H1 (cell line): ENCODE measurements around the gene ACTG1.

Experiments used
- BRCA1 ChIP-seq: IDR thresholded peaks from 2 replicates; pipeline ENCODE4 v1.6.1; 2012; ENCODE audit warnings: low read depth, low read length, improper control_type of control experiment
- CEBPB ChIP-seq: IDR thresholded peaks from 2 replicates; pipeline ENCODE4 v1.6.1; 2012; ENCODE audit warnings: low read depth, low read length
- EZH2 ChIP-seq: fragments of 200-600 bp; sonication (generic); IDR thresholded peaks from 2 replicates; pipeline ENCODE4 v1.7.1; 2012; ENCODE audit warnings: low read depth, mild to moderate bottlenecking, moderate library complexity, low read length, inconsistent platforms; ENCODE audit not compliant: severe bottlenecking
- MAFK ChIP-seq: IDR thresholded peaks from 2 replicates; pipeline ENCODE4 v1.6.1; 2012; ENCODE audit warnings: low read depth, mild to moderate bottlenecking, improper control_type of control experiment, low read length
- POLR2A ChIP-seq, 2 experiments: IDR thresholded peaks; 1 replicate in 1 of 2; 2 replicates in 1 of 2; pipeline ENCODE4 v1.6.1; 2011; ENCODE audit warnings: low read depth in 2 of 2, low read length in 2 of 2, mild to moderate bottlenecking in 2 of 2; ENCODE audit errors: control extremely low read depth in 1 of 2
- POLR2AphosphoS5 ChIP-seq: IDR thresholded peaks from 2 replicates; pipeline ENCODE4 v1.6.1; 2011; ENCODE audit warnings: low read depth, low read length
- SAP30 ChIP-seq: fragments of 300-600 bp; sonication (generic); IDR thresholded peaks from 2 replicates; pipeline ENCODE4 v1.7.1; 2012; ENCODE audit warnings: low read length, moderate library complexity, mild to moderate bottlenecking, inconsistent platforms; ENCODE audit not compliant: insufficient read depth, insufficient replicate concordance
- SIRT6 ChIP-seq: IDR thresholded peaks from one replicate; pipeline ENCODE4 v1.7.1; 2012; ENCODE audit warnings: low read length, inconsistent platforms
- TAF1 ChIP-seq: IDR thresholded peaks from 2 replicates; pipeline ENCODE4 v1.6.1; 2011; ENCODE audit warnings: mild to moderate bottlenecking, low read depth, low read length
- USF2 ChIP-seq: IDR thresholded peaks from 2 replicates; pipeline ENCODE4 v1.6.1; 2011; ENCODE audit warnings: low read length, improper control_type of control experiment
- ZNF274 ChIP-seq: IDR thresholded peaks from 2 replicates; pipeline ENCODE4 v1.7.0; 2012; ENCODE audit warnings: low read length, borderline replicate concordance; ENCODE audit errors: extremely low read depth
- TF ChIP-seq, protein P1 (sequence below): IDR thresholded peaks from 2 replicates; pipeline ENCODE4 v1.6.1; 2012; ENCODE audit warnings: low read length, inconsistent platforms
- TF ChIP-seq, protein P2 (sequence below), 3 experiments: IDR thresholded peaks; 1 replicate in 2 of 3; 2 replicates in 1 of 3; pipeline versions ENCODE4 v1.5.1 to v1.6.1; 2011; ENCODE audit warnings: low read length in 3 of 3, mild to moderate bottlenecking in 3 of 3, inconsistent platforms in 2 of 3, low read depth in 1 of 3, moderate library complexity in 1 of 3; ENCODE audit not compliant: insufficient read depth in 1 of 3; ENCODE audit errors: control extremely low read depth in 1 of 3
- TF ChIP-seq, protein P3 (sequence below): IDR thresholded peaks from 2 replicates; pipeline ENCODE4 v1.6.1; 2011; ENCODE audit warnings: low read depth, mild to moderate bottlenecking, low read length; ENCODE audit not compliant: insufficient read depth

DNA sequence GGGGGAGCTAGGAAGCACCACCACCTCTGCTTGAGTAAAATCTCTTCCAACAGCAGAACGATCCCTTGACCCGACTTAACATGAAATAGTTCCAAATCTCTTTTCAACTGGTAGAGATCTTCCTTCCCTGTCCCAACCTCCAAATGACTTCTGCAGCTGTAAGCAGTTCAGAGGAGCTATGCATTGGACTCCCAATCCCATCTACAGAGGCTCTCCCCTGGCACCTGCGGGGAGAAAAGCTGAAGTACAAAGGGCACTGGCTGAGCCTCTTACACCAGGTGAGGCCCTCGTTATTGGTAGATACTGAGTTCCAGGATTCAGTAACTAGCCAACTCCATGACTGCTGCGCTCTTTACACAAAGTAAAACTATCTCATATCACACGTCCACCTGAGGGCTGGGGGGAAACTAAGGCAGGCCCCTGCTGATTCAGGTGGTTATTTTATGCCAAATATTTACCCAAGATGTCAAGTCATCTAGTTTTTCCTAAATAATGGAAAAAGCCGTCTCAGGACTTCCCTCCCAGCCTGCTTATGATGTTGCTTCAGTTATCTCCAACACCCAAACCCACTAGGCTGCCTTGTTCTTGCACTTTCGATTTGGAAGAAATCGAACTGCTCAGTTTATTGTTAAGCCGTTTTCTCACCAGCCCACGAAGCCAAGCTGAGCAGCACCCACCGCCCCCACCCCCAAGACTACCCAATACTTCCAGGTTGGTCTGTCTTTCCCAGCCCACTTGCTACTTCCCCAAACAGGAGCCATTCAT, 3.2 kb downstream of the ACTG1 start:
- TF ChIP-seq POLR2AphosphoS5 (peak; percentile 64; the same call in 1 of the 2 replicates), POLR2A (IDR thresholded peaks at IDR 0.05; ENCODE audit: control extremely low read depth in 1 of 2, low read depth in 2 of 2, low read length in 2 of 2) (peak; percentile 89 to 90), TAF1 (no peak), ZNF274 (no peak), MAFK (no peak), BRCA1 (no peak), CEBPB (no peak), SAP30 (no peak), USF2 (peak; percentile 3; the same call in 1 of the 2 replicates), SIRT6 (no peak), EZH2 (no peak)
- TF ChIP-seq, protein P1, sequence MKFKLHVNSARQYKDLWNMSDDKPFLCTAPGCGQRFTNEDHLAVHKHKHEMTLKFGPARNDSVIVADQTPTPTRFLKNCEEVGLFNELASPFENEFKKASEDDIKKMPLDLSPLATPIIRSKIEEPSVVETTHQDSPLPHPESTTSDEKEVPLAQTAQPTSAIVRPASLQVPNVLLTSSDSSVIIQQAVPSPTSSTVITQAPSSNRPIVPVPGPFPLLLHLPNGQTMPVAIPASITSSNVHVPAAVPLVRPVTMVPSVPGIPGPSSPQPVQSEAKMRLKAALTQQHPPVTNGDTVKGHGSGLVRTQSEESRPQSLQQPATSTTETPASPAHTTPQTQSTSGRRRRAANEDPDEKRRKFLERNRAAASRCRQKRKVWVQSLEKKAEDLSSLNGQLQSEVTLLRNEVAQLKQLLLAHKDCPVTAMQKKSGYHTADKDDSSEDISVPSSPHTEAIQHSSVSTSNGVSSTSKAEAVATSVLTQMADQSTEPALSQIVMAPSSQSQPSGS, result peak; percentile 49
- TF ChIP-seq, protein P2, sequence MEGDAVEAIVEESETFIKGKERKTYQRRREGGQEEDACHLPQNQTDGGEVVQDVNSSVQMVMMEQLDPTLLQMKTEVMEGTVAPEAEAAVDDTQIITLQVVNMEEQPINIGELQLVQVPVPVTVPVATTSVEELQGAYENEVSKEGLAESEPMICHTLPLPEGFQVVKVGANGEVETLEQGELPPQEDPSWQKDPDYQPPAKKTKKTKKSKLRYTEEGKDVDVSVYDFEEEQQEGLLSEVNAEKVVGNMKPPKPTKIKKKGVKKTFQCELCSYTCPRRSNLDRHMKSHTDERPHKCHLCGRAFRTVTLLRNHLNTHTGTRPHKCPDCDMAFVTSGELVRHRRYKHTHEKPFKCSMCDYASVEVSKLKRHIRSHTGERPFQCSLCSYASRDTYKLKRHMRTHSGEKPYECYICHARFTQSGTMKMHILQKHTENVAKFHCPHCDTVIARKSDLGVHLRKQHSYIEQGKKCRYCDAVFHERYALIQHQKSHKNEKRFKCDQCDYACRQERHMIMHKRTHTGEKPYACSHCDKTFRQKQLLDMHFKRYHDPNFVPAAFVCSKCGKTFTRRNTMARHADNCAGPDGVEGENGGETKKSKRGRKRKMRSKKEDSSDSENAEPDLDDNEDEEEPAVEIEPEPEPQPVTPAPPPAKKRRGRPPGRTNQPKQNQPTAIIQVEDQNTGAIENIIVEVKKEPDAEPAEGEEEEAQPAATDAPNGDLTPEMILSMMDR (IDR thresholded peaks at IDR 0.05; ENCODE audit: control extremely low read depth in 1 of 3, insufficient read depth in 1 of 3, low read depth in 1 of 3, low read length in 3 of 3), result 0 out of 4 replicates have a peak, but pooled peaks of 1 of the 3 experiments have one; percentile 1
- TF ChIP-seq, protein P3, sequence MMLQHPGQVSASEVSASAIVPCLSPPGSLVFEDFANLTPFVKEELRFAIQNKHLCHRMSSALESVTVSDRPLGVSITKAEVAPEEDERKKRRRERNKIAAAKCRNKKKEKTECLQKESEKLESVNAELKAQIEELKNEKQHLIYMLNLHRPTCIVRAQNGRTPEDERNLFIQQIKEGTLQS, result no peak
